Omental fat pad (tissue), 4 donors: ENCODE measurements around the gene TNFRSF19. TPM values are rescaled to one million over a fixed set of nuclear protein-coding genes. Genes with fewer than 3 reads are reported as not detected.

ENCODE experiments used
- ATAC-seq: fragments of 150-250 bp; one replicate; pipeline ENCODE4 v1.9.1; 2016; ENCODE audit warnings: mild to moderate bottlenecking, moderate library complexity; ENCODE audit not compliant: low FRiP score
- DNase-seq: peaks from one replicate; pipeline ENCODE4 v3.0.0-alpha.2; 2019; ENCODE audit warnings: low spot score
- total RNA-seq, 4 donors: library from RNA; depleted of rRNA; stranded (reverse); fragments of >200 nt; gene quantifications; one replicate each; pipeline ENCODE4 v1.1.0, GENCODE V29; 2016
- TF ChIP-seq, protein P1 (sequence below), 3 donors: fragments of 450-650 bp; IDR thresholded peaks; one replicate each; pipeline ENCODE4 v1.5.1; 2016 to 2017; ENCODE audit warnings: antibody characterized with exemption in 3 of 3, mild to moderate bottlenecking in 3 of 3, moderate library complexity in 2 of 3

The TNFRSF19 gene
- total RNA-seq, 4 donors from 2014 or later, result 1.3 to 6.5 (median 2.8) TPM

DNA sequence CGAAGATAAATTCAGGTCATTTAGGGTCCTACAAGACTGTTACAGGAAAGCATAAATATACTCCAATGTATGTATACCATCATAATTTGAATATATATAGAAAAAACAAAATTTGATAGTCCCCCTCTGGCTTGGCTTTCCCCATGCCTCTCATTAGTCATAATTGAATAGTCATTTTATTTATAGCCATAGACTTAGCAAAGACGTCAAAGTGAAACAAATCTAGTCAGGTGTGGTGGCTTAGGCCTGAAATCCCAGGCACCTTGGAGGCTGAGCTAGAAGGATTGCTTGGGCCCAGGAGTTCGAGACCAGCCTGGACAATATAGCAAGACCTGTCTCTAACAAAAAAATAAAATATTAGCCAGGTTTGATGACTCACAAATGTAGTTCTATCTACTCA is 141.1 kb downstream of the TNFRSF19 start:
- TF ChIP-seq, protein P1, sequence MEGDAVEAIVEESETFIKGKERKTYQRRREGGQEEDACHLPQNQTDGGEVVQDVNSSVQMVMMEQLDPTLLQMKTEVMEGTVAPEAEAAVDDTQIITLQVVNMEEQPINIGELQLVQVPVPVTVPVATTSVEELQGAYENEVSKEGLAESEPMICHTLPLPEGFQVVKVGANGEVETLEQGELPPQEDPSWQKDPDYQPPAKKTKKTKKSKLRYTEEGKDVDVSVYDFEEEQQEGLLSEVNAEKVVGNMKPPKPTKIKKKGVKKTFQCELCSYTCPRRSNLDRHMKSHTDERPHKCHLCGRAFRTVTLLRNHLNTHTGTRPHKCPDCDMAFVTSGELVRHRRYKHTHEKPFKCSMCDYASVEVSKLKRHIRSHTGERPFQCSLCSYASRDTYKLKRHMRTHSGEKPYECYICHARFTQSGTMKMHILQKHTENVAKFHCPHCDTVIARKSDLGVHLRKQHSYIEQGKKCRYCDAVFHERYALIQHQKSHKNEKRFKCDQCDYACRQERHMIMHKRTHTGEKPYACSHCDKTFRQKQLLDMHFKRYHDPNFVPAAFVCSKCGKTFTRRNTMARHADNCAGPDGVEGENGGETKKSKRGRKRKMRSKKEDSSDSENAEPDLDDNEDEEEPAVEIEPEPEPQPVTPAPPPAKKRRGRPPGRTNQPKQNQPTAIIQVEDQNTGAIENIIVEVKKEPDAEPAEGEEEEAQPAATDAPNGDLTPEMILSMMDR (IDR thresholded peaks at IDR 0.05), result no peak
- no peak for ATAC-seq
- DNase-seq, result no peak

DNA sequence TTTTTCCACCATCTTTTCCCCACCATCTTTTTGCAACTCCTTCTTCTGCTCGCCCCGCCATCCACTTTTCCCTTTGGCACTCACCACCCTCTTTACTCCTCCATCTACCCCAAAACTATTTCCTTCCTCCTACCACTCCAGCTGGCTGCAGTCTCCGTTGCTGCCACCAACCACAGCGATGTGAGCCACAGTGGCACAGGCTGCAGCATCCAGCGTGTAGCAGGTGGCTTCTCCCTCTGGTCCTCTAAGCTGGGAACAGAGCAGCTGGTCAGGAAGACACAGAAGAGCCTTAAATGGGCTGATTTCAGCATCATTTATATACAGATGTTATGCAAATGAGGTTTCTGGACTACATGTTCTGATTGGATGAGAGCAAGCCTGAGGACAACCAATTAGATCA is 144.5 kb downstream of the TNFRSF19 start:
- TF ChIP-seq, protein P1 (IDR thresholded peaks at IDR 0.05), result no peak
- DNase-seq (no peak), ATAC-seq (no peak)

DNA sequence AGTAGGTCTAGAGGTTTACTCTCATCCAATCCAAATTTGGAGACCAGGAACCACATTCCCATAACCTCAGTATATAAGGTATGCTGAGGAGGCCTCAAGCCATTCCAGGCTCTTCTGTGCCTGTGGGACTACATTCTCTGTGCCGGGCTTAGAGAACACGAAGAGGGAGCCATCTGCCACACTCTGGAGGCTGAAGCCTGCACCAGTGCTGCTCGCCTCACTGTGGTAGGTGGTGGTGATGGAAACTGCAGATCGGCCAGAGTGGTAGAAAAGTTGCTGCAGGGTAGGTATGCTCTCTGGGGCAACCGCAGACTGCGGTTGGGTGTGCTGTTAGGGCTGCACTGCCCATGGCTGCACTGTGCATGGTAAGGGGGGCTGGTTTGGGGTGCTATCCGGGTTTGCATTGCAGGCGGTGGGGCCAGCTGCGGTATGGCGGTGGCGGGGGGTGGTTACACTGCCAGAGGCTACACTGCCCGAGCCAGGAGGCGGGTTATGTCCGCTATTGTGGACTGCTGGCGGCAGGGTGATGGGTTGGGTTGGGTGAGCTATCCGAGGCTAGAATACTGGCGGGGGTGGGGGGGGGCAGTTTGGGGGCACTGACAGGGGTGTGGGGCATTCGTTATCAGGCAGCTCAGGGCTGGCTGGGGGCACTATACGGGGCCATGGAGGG is 145.0 kb downstream of the TNFRSF19 start:
- TF ChIP-seq, protein P1 (IDR thresholded peaks at IDR 0.05), result no peak
- DNase-seq (no peak), ATAC-seq (no peak)

DNA sequence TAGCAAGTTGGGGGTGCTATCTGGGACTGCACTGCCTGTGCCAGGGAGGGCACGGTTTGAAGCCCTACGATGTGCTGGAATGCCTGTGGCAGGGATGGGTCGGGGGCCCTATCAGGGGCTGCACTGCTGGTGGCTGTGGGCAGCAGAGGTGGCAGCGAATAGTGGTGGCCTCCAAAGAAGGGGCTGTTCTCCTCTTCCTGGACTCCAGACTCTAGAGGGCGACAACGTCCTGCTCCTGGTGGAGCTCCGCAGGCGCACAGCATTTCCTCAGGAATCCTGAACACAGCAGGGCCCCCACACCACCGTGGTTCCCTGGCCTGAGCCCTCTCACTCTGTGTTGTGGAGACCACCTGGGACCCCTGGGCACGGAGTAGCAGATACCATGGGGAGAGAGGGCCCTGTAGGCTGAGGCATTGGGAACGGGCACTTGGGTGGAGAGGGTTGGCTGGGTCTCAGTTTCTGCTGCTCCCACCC is 145.6 kb downstream of the TNFRSF19 start:
- ATAC-seq, result no peak
- no peak for DNase-seq
- TF ChIP-seq, protein P1 (IDR thresholded peaks at IDR 0.05), result no peak

DNA sequence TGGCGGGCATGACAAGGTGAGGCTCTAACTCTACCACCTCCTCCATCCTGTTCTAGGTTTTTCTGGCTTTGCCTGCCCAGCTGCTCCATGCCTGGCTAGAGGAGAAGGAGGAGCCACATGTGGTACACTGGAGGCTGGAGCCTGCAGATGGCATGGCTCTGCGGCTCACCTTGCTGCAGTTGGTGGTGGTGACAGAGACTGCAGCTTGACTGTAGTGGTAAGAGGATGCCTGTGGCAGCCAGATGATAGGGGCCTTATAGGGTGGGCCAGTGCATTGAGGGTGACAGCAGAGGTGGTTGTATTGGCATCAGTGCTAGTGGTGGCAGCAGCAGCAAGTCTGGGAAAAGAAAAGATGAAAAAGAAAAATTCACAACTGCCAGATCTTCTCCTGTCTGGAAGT is 146.2 kb downstream of the TNFRSF19 start:
- ATAC-seq (no peak), DNase-seq (no peak)
- TF ChIP-seq, protein P1 (IDR thresholded peaks at IDR 0.05), result no peak

DNA sequence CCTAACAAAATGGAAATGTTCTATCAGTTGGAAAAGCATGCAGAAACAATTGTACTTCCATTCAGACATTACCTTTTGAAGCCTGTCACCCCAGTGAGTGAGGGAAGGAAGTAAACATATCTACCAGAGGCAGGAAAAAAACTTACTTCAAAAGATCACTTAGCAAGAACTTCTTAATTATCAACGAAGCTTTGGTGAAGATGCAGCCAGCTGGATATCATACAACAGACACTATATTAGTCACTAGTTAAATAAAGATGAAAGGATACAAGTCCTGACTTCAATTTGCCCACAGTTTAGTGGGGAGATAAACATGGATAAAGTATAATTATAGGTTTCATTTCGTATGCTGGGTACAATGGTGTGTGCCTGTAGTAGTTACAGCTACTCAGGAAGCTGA is 148.8 kb downstream of the TNFRSF19 start:
- no peak for DNase-seq
- ATAC-seq, result no peak
- TF ChIP-seq, protein P1 (IDR thresholded peaks at IDR 0.05), result no peak
